ENCODE data around the gene PAPPA2.

- TF ChIP-seq EZH2phosphoT487 (conservative IDR thresholded peaks at IDR 0.05; ENCODE audit: low read length), result no peak
- TF ChIP-seq CTCF (IDR thresholded peaks at IDR 0.05; ENCODE audit: insufficient read depth, low read length, poor library complexity, severe bottlenecking), result no peak
Measured at GRCh38 chr1:176853503-176853902, 390.5 kb downstream of the PAPPA2 start.
